ENCODE results near the gene FRMD8.

FRMD8 gene

GRCh38 chr11:65456418-65456817 is 70.0 kb downstream of the FRMD8 start:
- DNase-seq: no peak

DNA sequence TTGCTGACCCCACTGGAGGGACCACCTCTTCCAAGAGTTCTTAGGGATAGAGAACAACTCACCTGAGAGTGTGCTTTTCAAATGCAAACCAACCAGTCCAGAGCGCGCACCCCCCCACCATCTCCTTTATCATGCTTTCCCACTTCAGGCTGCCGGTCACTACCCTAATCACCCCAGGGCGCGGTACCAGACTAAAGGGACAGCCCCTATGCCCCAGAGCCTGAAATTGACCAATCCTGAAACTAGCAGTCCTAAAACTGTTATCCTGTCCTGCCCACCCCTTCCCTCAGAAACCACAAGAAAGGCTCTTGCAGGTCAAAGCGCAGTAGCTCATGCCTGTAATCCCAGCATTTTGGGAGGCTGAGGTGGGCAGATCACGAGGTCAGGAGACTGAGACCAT is 73.1 kb downstream of the FRMD8 start:
- DNase-seq: no peak
